HCT116 (cell line): ENCODE results near the gene ARPC1B. TPM values are rescaled to one million over a fixed set of nuclear protein-coding genes. Genes with fewer than 3 reads are reported as not detected.
A peak's percentile ranks its signal among the peaks of the same experiment; 100 is the strongest.

Source experiments
- ATAC-seq: fragments of 200-7000 bp; cut with Tn5 transposase; 2 replicates; pipeline ENCODE4 v1.9.1; 2020; ENCODE audit warnings: mild to moderate bottlenecking, moderate library complexity
- BruUV-seq: library from RNA; stranded (reverse); fragments of 400-500 nt; replicated peaks from 2 replicates; lab custom pipeline; 2021; lab: Mats Ljungman, UMichigan
- CTCF ChIA-PET: fragments of 300-600 bp; sonication (Branson Sonifier 250); formaldehyde crosslinking; loops from one replicate; lab custom pipeline; 2021; ENCODE audit warnings: antibody characterized with exemption; lab: Charles Lee
- POLR2A ChIA-PET: fragments of 300-600, 350-600 bp; sonication (Branson Sonifier 250); formaldehyde crosslinking; loops from one replicate; lab custom pipeline; 2021; ENCODE audit warnings: antibody characterized with exemption; lab: Charles Lee
- RAD21 ChIA-PET, 2 experiments: fragments of 300-600 bp; sonication (Branson Sonifier 250); formaldehyde crosslinking; loops; one replicate each; lab custom pipeline; 2023; ENCODE audit warnings: low total read pairs in 2 of 2; ENCODE audit not compliant: uncharacterized antibody in 2 of 2, unreplicated experiment in 2 of 2, low non-redundant PET in 1 of 2; lab: Charles Lee
- DNase-seq: peaks from one replicate; pipeline ENCODE4 v3.0.0-alpha.2; 2010; ENCODE audit warnings: low read depth, low spot score
- H2AFZ ChIP-seq: fragments of 200-600 bp; shearing (Covaris generic), sonication (generic); 2 replicates; pipeline ENCODE4 v1.6.1; 2017; ENCODE audit warnings: low read depth, mixed run types, mixed read lengths, antibody characterized with exemption, low read length; ENCODE audit not compliant: poor library complexity, severe bottlenecking
- H3K27ac ChIP-seq: 2 replicates; pipeline ENCODE4 v1.5.1; 2012; ENCODE audit warnings: low read depth, low read length
- H3K27me3 ChIP-seq: fragments of 200-600 bp; sonication (generic); 2 replicates; pipeline ENCODE4 v1.6.1; 2016; ENCODE audit warnings: mixed run types, low read length, mixed read lengths; ENCODE audit not compliant: insufficient read depth
- H3K36me3 ChIP-seq, 2 experiments: fragments of 200-500 bp in 1 of 2; fragments of 200-600 bp in 1 of 2; sonication (Bioruptor generic) in 1 of 2; sonication (generic) in 1 of 2; 2 replicates each; pipeline versions ENCODE4 v1.5.1 to v1.6.1; 2014 to 2016; ENCODE audit warnings: low read length in 2 of 2, inconsistent platforms in 1 of 2, mixed read lengths in 1 of 2, mixed run types in 1 of 2; ENCODE audit not compliant: insufficient read depth in 2 of 2, control insufficient read depth in 1 of 2
- H3K4me1 ChIP-seq, 2 experiments: fragments of 200-600 bp in 1 of 2; sonication (generic) in 1 of 2; 2 replicates each; pipeline versions ENCODE4 v1.5.1 to v1.6.1; 2012 to 2017; ENCODE audit warnings: low read length in 2 of 2, inconsistent platforms in 1 of 2, mild to moderate bottlenecking in 1 of 2, mixed read lengths in 1 of 2, mixed run types in 1 of 2, moderate library complexity in 1 of 2; ENCODE audit not compliant: insufficient read depth in 2 of 2, control insufficient read depth in 1 of 2
- H3K4me2 ChIP-seq: fragments of 200-600 bp; sonication (generic); 2 replicates; pipeline ENCODE4 v1.6.1; 2017; ENCODE audit warnings: mixed run types, low read length, mixed read lengths
- H3K4me3 ChIP-seq, 2 experiments: fragments of 200-600 bp in 1 of 2; sonication (generic) in 1 of 2; replicated peaks in 1 of 2; 2 replicates each; pipeline ENCODE4 v1.5.1; 2011 to 2016; ENCODE audit warnings: low read length in 2 of 2, control low read depth in 1 of 2, low read depth in 1 of 2, mild to moderate bottlenecking in 1 of 2, mixed read lengths in 1 of 2, mixed run types in 1 of 2
- H3K79me2 ChIP-seq: fragments of 200-600 bp; sonication (generic); 2 replicates; pipeline ENCODE4 v1.6.1; 2017; ENCODE audit warnings: mild to moderate bottlenecking, mixed run types, low read length, moderate library complexity, mixed read lengths; ENCODE audit not compliant: insufficient read depth
- H3K9ac ChIP-seq: fragments of 200-600 bp; sonication (generic); 2 replicates; pipeline ENCODE4 v1.6.1; 2016; ENCODE audit warnings: low read length, mixed read lengths
- H3K9me2 ChIP-seq: fragments of 200-600 bp; sonication (generic), shearing (Covaris generic); 2 replicates; pipeline ENCODE4 v1.6.1; 2017; ENCODE audit warnings: mixed run types, mild to moderate bottlenecking, moderate library complexity; ENCODE audit not compliant: insufficient read depth
- H3K9me3 ChIP-seq, 2 experiments: fragments of 200-500 bp in 1 of 2; fragments of 200-600 bp in 1 of 2; sonication (Bioruptor generic) in 1 of 2; sonication (generic) in 1 of 2; 2 replicates each; pipeline ENCODE4 v1.6.1; 2014 to 2017; ENCODE audit warnings: low read length in 2 of 2, mixed read lengths in 2 of 2, inconsistent platforms in 1 of 2, low read depth in 1 of 2, mild to moderate bottlenecking in 1 of 2, mixed run types in 1 of 2, moderate library complexity in 1 of 2; ENCODE audit not compliant: control insufficient read depth in 1 of 2, insufficient read depth in 1 of 2
- H4K20me1 ChIP-seq: fragments of 200-600 bp; sonication (generic), shearing (Covaris generic); 2 replicates; pipeline ENCODE4 v1.6.1; 2017; ENCODE audit warnings: mixed run types, mild to moderate bottlenecking, moderate library complexity; ENCODE audit not compliant: insufficient read depth
- CEBPB ChIP-seq: IDR thresholded peaks from 2 replicates; pipeline ENCODE4 v1.6.1; 2012; ENCODE audit warnings: low read depth
- EGR1 ChIP-seq: IDR thresholded peaks from 2 replicates; pipeline ENCODE4 v1.6.1; 2012; ENCODE audit warnings: low read depth
- ELF1 ChIP-seq: IDR thresholded peaks from 2 replicates; pipeline ENCODE4 v1.6.1; 2012; ENCODE audit warnings: low read depth, borderline replicate concordance
- POLR2A ChIP-seq: IDR thresholded peaks from 2 replicates; pipeline ENCODE4 v1.7.0; 2011; ENCODE audit warnings: borderline replicate concordance; ENCODE audit not compliant: insufficient read depth, insufficient read length; ENCODE audit errors: extremely low read depth
- POLR2AphosphoS5 ChIP-seq: IDR thresholded peaks from 2 replicates; pipeline ENCODE4 v1.6.1; 2011; ENCODE audit warnings: mild to moderate bottlenecking, low read depth, low read length, moderate library complexity
- SIN3A ChIP-seq: IDR thresholded peaks from 2 replicates; pipeline ENCODE4 v1.6.1; 2012; ENCODE audit warnings: low read depth
- SP1 ChIP-seq: IDR thresholded peaks from 2 replicates; pipeline ENCODE4 v1.6.1; 2012; ENCODE audit warnings: low read depth
- TCF7L2 ChIP-seq: IDR thresholded peaks from 2 replicates; pipeline ENCODE4 v1.7.0; 2011; ENCODE audit warnings: borderline replicate concordance, inconsistent platforms; ENCODE audit not compliant: insufficient read depth, insufficient read length; ENCODE audit errors: extremely low read depth
- YY1 ChIP-seq: IDR thresholded peaks from 2 replicates; pipeline ENCODE4 v1.6.1; 2011; ENCODE audit warnings: low read length, low read depth, moderate library complexity, mild to moderate bottlenecking; ENCODE audit not compliant: insufficient replicate concordance; ENCODE audit errors: extremely low read depth
- ZFX ChIP-seq: fragments of 450-650 bp; IDR thresholded peaks from 2 replicates; pipeline ENCODE4 v1.6.1; 2017
- intact Hi-C: fragments of 100-400 bp; cut with micrococcal nuclease; formaldehyde crosslinking; loops from 2 replicates; pipeline ENCODE4 v1.10.0; 2022
- total RNA-seq: library from RNA; stranded (reverse); gene quantifications from one replicate; pipeline ENCODE4 v1.2.1, GENCODE V29; 2021; ENCODE audit not compliant: unreplicated experiment
- TF ChIP-seq, protein P1 (sequence below): IDR thresholded peaks from 2 replicates; pipeline ENCODE4 v1.6.1; 2012
- TF ChIP-seq, protein P2 (sequence below): IDR thresholded peaks from 2 replicates; pipeline ENCODE4 v1.6.1; 2012
- TF ChIP-seq, protein P3 (sequence below): IDR thresholded peaks from 2 replicates; pipeline ENCODE4 v1.6.1; 2011; ENCODE audit warnings: mild to moderate bottlenecking, low read length, moderate library complexity; ENCODE audit not compliant: insufficient replicate concordance; ENCODE audit errors: extremely low read depth

Gene ARPC1B
- total RNA-seq, 1 experiment from 2014 or later: 192 TPM

DNA sequence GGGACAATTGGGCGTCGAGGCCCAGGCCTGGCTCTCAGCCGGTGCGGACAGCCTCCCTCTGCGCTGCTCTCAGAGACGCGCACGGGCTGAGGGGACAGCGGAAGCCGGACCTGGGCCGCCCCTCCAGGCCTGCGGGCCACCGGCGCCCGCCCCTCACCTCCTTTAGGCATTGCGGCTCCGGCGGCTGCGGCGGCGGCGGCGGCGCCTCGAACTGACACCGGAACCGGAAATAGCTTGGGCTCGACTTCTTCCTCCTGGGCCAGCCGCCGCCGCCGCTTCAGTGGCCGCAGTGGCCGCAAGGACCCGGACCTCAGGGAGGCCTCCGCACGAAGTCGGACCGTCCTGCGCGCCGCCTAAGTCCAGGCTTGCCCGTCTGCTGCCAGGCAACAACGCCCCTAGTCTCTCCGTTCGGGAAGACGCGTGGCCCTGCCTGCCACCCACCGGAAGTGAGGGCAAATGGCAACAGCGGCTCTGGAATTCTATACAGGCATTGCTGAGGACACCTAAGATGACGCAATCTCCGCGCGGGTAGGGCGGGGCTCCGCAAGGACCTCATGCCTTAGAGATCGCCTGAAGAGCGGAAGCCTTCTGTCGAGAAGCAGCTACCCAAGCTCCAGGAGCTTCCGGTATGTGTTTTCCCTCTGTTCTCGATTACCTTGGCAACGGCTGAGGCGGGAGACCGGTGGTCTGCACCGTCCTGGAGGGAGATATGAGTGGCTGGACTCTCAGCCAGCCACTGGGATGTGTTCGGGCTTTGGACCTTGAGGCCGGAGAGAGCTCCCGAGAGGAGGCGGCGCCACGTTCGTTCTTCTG, 34.1 kb downstream of the ARPC1B start, which contains the start of the genes BUD31 and PDAP1:
Gene BUD31, plus strand, starts transcription at position 591 of the 813 bp plus-strand sequence. CDS start 2,124 bp downstream, outside the sequence.
Gene PDAP1, minus strand, starts transcription at position 219 of the 813 bp plus-strand sequence. Its CDS starts 49 bp downstream, at position 170.
- ChIA-PET CTCF (no interaction called here), RAD21 (no interaction called here)
- H3K9me3 ChIP-seq: no peaks in the 10 kb centered on the region
- peak within 1 kb of the TSS; percentile 92 to 100 for H3K4me3 ChIP-seq
- H3K27me3 ChIP-seq: no peaks in the 10 kb centered on the region
- no peaks in the 10 kb centered on the region; the same call in 1 of the 2 replicates for H4K20me1 ChIP-seq
- no peaks in the 10 kb centered on the region for H3K9me2 ChIP-seq
- peak; percentile 89 for DNase-seq
- peak within 1 kb of the TSS; percentile 94 for H3K27ac ChIP-seq
- peak; percentile 93 for TF ChIP-seq POLR2A
- peak; percentile 72 for TF ChIP-seq SIN3A
- peak; percentile 65; the same call in 1 of the 2 replicates for TF ChIP-seq ELF1
- no peak for TF ChIP-seq TCF7L2
- TF ChIP-seq CEBPB: peak; percentile 100
- peak; percentile 93 for TF ChIP-seq ZFX
- TF ChIP-seq, protein P1, sequence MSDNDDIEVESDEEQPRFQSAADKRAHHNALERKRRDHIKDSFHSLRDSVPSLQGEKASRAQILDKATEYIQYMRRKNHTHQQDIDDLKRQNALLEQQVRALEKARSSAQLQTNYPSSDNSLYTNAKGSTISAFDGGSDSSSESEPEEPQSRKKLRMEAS: peak; percentile 81
- TF ChIP-seq EGR1: no peak
- peak; percentile 97 for TF ChIP-seq POLR2AphosphoS5
- peak; percentile 89 for TF ChIP-seq SP1
- TF ChIP-seq, protein P2, sequence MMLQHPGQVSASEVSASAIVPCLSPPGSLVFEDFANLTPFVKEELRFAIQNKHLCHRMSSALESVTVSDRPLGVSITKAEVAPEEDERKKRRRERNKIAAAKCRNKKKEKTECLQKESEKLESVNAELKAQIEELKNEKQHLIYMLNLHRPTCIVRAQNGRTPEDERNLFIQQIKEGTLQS: peak; percentile 97
- TF ChIP-seq YY1: peak; percentile 52
- TF ChIP-seq, protein P3, sequence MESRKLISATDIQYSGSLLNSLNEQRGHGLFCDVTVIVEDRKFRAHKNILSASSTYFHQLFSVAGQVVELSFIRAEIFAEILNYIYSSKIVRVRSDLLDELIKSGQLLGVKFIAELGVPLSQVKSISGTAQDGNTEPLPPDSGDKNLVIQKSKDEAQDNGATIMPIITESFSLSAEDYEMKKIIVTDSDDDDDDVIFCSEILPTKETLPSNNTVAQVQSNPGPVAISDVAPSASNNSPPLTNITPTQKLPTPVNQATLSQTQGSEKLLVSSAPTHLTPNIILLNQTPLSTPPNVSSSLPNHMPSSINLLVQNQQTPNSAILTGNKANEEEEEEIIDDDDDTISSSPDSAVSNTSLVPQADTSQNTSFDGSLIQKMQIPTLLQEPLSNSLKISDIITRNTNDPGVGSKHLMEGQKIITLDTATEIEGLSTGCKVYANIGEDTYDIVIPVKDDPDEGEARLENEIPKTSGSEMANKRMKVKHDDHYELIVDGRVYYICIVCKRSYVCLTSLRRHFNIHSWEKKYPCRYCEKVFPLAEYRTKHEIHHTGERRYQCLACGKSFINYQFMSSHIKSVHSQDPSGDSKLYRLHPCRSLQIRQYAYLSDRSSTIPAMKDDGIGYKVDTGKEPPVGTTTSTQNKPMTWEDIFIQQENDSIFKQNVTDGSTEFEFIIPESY: no peak
- TF ChIP-seq, all 23 proteins: peak for 10
- ATAC-seq: peak; percentile 86
- peaks cover 23 to 45% of the 10 kb centered on the region in 2 experiments; a peak in 3 of 4 replicates for H3K36me3 ChIP-seq
- POLR2A ChIA-PET: interaction anchor here (0.6 to 1.5 kb wide), 10 partner anchors 10 to 150 kb away, joined by 3 to 6 read pairs (median 4); partner anchors contain the start of genes ZKSCAN5 and ZNF655
- H2AFZ ChIP-seq: no peak within 1 kb of the TSS
- H3K79me2 ChIP-seq: peaks cover 88% of the 10 kb centered on the region
- H3K9ac ChIP-seq: peak within 1 kb of the TSS; percentile 89
- peaks cover 13 to 19% of the 10 kb centered on the region in 2 experiments; a peak in 3 of 4 replicates for H3K4me1 ChIP-seq
- H3K4me2 ChIP-seq: peak within 1 kb of the TSS; percentile 96
- intact Hi-C loops: no loop called here
- no TSS peak for BruUV-seq
